CD4-positive, alpha-beta T cell (primary cell): ENCODE measurements around the gene AGXT. TPM values are rescaled to one million over a fixed set of nuclear protein-coding genes. Genes with fewer than 3 reads are reported as not detected.

Experiments
- ATAC-seq: fragments of 200-7000 bp; cut with Tn5 transposase; one replicate; pipeline ENCODE4 v1.10.0; 2022; ENCODE audit warnings: mild to moderate bottlenecking; ENCODE audit not compliant: poor library complexity
- CTCF ChIA-PET: fragments of 350-600 bp; sonication (Branson Sonifier 250); formaldehyde crosslinking; loops from one replicate; lab custom pipeline; 2021; ENCODE audit warnings: antibody characterized with exemption, inconsistent platforms; lab: Charles Lee
- POLR2A ChIA-PET: fragments of 350-600 bp; sonication (Branson Sonifier 250); formaldehyde crosslinking; loops from one replicate; lab custom pipeline; 2021; ENCODE audit warnings: antibody characterized with exemption, inconsistent platforms; lab: Charles Lee
- DNase-seq, 14 experiments: peaks; one replicate each; pipeline ENCODE4 v3.0.0-alpha.2; 2013 to 2020; ENCODE audit warnings: mixed read lengths in 2 of 14
- H3K27ac ChIP-seq, 2 donors: one replicate each; pipeline versions ENCODE4 v1.5.1 to v1.7.0; 2013; ENCODE audit warnings: low read length in 2 of 2, low read depth in 1 of 2, mild to moderate bottlenecking in 1 of 2
- H3K27me3 ChIP-seq, 2 experiments: 1 replicate in 1 of 2; 2 replicates in 1 of 2; pipeline versions ENCODE4 v1.6.1 to v1.7.0; 2013; ENCODE audit warnings: low read length in 2 of 2, control low read depth in 1 of 2, mild to moderate bottlenecking in 1 of 2, moderate library complexity in 1 of 2; ENCODE audit not compliant: insufficient read depth in 2 of 2, control insufficient read depth in 1 of 2
- H3K36me3 ChIP-seq: one replicate; pipeline ENCODE4 v1.6.1; 2013; ENCODE audit warnings: low read length, control low read depth; ENCODE audit not compliant: insufficient read depth
- H3K4me1 ChIP-seq: one replicate; pipeline ENCODE4 v1.6.1; 2013; ENCODE audit warnings: low read length, control low read depth; ENCODE audit not compliant: insufficient read depth
- H3K4me3 ChIP-seq: one replicate; pipeline ENCODE4 v1.5.1; 2013; ENCODE audit warnings: mild to moderate bottlenecking, low read length, moderate library complexity
- H3K9me3 ChIP-seq, 2 experiments: 1 replicate in 1 of 2; 2 replicates in 1 of 2; pipeline versions ENCODE4 v1.6.1 to v1.7.0; 2013; ENCODE audit warnings: low read length in 2 of 2, mild to moderate bottlenecking in 2 of 2, control low read depth in 1 of 2, moderate library complexity in 1 of 2; ENCODE audit not compliant: control insufficient read depth in 1 of 2, insufficient read depth in 1 of 2
- H3K27ac Mint-ChIP-seq: one replicate; pipeline ENCODE4 v1.8.0; 2020; ENCODE audit warnings: mixed read lengths
- H3K27me3 Mint-ChIP-seq: one replicate; pipeline ENCODE4 v1.8.0; 2021; ENCODE audit warnings: mixed read lengths
- H3K36me3 Mint-ChIP-seq: one replicate; pipeline ENCODE4 v1.8.0; 2021; ENCODE audit warnings: low read depth, mixed read lengths
- H3K4me1 Mint-ChIP-seq: one replicate; pipeline ENCODE4 v1.8.0; 2021; ENCODE audit warnings: low read depth, mixed read lengths
- H3K4me3 Mint-ChIP-seq: one replicate; pipeline ENCODE4 v1.8.0; 2020; ENCODE audit warnings: mild to moderate bottlenecking, mixed read lengths
- H3K9me3 Mint-ChIP-seq: one replicate; pipeline ENCODE4 v1.8.0; 2020; ENCODE audit warnings: mixed read lengths
- intact Hi-C, 2 experiments: fragments of 100-400 bp; cut with DNase I in 1 of 2; cut with micrococcal nuclease in 1 of 2; formaldehyde crosslinking; loops; one replicate each; pipeline versions ENCODE4 v1.15.1 to v1.9.0; 2023 to 2025; cut with DNase I, micrococcal nuclease
- total RNA-seq, 174 experiments: library from RNA in 2 of 174; stranded (reverse) in 2 of 174; gene quantifications; one replicate each; pipeline ENCODE4 v1.2.3 and lab custom pipeline; 2021 to 2026
- TF ChIP-seq, protein P1 (sequence below): fragments of 200-600 bp; IDR thresholded peaks from one replicate; pipeline ENCODE4 v1.8.0; 2022; ENCODE audit warnings: antibody characterized with exemption, mild to moderate bottlenecking

AGXT gene
- total RNA-seq, 2 experiments from 2014 or later, result not detected

DNA sequence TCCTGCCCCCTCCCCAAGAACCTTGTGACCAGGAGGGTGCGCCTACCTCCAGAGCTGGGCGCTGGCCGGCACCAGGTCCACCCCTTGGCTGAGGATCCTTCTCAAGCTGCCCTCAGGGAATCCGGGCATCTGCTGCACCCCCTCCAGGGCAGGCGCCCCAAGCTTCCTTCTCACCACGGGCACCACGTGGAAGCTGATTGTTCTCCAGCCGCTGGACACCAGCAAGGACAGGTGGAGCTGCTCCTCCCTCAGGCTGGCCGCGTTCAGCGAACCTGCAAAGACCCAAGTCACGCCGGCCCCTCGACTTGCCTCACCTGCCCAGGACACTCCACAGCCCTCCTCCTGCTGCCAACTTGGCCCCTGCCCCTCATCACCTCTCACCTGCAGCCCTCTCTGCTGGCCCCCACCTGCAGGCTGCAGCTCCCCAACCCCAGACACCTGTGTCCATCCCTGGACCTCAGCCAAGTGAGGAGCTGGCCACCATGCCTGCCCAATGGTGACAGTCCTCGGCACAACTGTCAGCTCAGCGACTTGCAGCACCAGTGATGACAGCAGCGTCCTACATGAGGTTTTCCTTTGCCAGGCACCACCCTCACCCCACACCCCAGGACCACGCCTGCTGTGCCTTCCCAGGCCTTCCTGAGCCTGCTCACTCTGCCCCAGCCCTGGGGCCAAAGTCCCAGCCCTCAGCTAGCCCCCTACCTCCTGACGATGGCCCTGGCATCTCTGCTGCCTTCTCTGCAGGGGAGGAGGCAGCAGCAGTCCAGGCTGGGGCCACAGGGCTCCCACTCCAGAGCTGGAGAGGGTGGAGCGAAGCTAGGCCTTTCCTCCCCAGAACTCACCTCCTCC lies 23.1 kb downstream of the AGXT start:
- Histone ChIP-seq H3K4me1 (no peaks in the 10 kb centered on the region), H3K27ac (no peak overlapping the region), H3K9me3 (no peaks in the 10 kb centered on the region), H3K4me3 (no peak overlapping the region), H3K36me3 (no peaks in the 10 kb centered on the region), H3K27me3 (no peaks in the 10 kb centered on the region)
- TF ChIP-seq, protein P1, sequence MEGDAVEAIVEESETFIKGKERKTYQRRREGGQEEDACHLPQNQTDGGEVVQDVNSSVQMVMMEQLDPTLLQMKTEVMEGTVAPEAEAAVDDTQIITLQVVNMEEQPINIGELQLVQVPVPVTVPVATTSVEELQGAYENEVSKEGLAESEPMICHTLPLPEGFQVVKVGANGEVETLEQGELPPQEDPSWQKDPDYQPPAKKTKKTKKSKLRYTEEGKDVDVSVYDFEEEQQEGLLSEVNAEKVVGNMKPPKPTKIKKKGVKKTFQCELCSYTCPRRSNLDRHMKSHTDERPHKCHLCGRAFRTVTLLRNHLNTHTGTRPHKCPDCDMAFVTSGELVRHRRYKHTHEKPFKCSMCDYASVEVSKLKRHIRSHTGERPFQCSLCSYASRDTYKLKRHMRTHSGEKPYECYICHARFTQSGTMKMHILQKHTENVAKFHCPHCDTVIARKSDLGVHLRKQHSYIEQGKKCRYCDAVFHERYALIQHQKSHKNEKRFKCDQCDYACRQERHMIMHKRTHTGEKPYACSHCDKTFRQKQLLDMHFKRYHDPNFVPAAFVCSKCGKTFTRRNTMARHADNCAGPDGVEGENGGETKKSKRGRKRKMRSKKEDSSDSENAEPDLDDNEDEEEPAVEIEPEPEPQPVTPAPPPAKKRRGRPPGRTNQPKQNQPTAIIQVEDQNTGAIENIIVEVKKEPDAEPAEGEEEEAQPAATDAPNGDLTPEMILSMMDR, result no peak
- Mint-ChIP-seq H3K36me3 (no peaks in the 10 kb centered on the region), H3K27ac (no peak overlapping the region), H3K4me3 (no peak overlapping the region), H3K9me3 (no peaks in the 10 kb centered on the region), H3K4me1 (no peaks in the 10 kb centered on the region), H3K27me3 (no peaks in the 10 kb centered on the region)
- CTCF ChIA-PET, result no interaction called here
- intact Hi-C loops, result no loop called here
- DNase-seq, result no peak
- POLR2A ChIA-PET, result no interaction called here
- ATAC-seq, result no peak

DNA sequence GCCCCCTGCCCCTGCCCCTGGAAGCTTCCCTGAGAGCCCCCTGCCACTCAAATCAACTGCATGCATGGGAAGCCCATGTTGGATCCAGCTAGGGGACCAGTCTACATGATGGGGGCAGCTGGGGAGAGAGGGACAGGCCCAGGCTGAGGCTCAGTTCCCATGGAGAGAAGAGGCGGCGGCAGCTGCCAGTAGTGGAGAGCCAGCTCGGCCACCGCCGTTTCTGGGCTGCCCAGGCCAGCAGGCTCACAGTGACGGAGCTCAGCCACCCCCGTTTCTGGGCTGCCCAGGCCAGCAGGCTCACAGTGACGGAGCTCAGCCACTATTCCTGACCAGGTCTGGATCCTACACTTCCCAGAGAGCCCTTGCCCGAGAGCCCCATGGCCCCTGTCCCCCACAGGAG lies 23.7 kb downstream of the AGXT start:
- ATAC-seq (no peak), DNase-seq (no peak)
- TF ChIP-seq, protein P1, result no peak
- no peaks in the 10 kb centered on the region for H3K9me3 ChIP-seq
- Mint-ChIP-seq H3K9me3 (no peaks in the 10 kb centered on the region), H3K27me3 (no peaks in the 10 kb centered on the region), H3K4me3 (no peak overlapping the region), H3K4me1 (no peaks in the 10 kb centered on the region), H3K36me3 (no peaks in the 10 kb centered on the region), H3K27ac (no peak overlapping the region)
- intact Hi-C loops, result no loop called here
- no peak overlapping the region for H3K27ac ChIP-seq
- no peaks in the 10 kb centered on the region for H3K4me1 ChIP-seq
- ChIA-PET CTCF (no interaction called here), POLR2A (no interaction called here)
- H3K36me3 ChIP-seq, result no peaks in the 10 kb centered on the region
- H3K27me3 ChIP-seq, result no peaks in the 10 kb centered on the region
- H3K4me3 ChIP-seq, result no peak overlapping the region

DNA sequence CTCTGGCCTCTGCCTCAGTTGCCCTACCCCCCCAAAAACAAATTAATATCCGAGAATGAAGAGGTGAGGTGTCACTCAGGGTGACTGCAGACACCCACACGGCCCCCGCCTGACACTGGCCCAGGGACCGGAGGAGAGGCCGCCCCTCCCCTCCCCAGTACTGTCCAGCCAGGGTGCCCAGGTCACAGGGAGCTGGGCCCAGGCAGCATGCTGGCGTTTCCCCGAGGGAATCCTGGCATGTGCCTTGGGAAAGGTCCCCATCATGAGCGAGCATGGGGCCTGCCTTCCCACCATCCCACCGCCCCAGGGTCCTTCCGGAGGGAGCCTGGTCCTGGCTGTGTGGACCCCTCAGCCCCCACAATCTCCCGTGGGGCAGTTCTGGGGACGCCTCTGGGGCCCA lies 24.3 kb downstream of the AGXT start:
- intact Hi-C loops, result no loop called here
- H3K9me3 Mint-ChIP-seq, result no peaks in the 10 kb centered on the region

More for the DNA sequence above, 24.3 kb downstream of the AGXT start:
- H3K27ac Mint-ChIP-seq, result no peak overlapping the region
- no peaks in the 10 kb centered on the region for H3K27me3 Mint-ChIP-seq
- Histone ChIP-seq H3K4me3 (no peak overlapping the region), H3K27me3 (no peaks in the 10 kb centered on the region), H3K4me1 (no peaks in the 10 kb centered on the region), H3K36me3 (no peaks in the 10 kb centered on the region), H3K9me3 (no peaks in the 10 kb centered on the region), H3K27ac (no peak overlapping the region)
- DNase-seq (no peak), ATAC-seq (no peak)
- H3K4me3 Mint-ChIP-seq, result no peak overlapping the region
- H3K4me1 Mint-ChIP-seq, result no peaks in the 10 kb centered on the region
- H3K36me3 Mint-ChIP-seq, result no peaks in the 10 kb centered on the region
- TF ChIP-seq, protein P1, result no peak
- ChIA-PET CTCF (no interaction called here), POLR2A (no interaction called here)
